Middle frontal gyrus (tissue), 1 donor: Measurements from ENCODE around the gene KY.
"Not testable (repeated sequence)": the region's sequence is repeated elsewhere in the genome, so short reads cannot be mapped to it uniquely, and the experiment has no call there.

Experiments used
- DNase-seq: peaks from one replicate; pipeline ENCODE4 v3.0.0-alpha.2; 2015; ENCODE audit warnings: low spot score; ENCODE audit errors: extremely low spot score

The KY gene

GRCh38 chr3:134602440-134602814 lies 48.4 kb downstream of the KY start:
- no peak for DNase-seq

GRCh38 chr3:134601539-134602439 lies 49.0 kb downstream of the KY start:
- peak; percentile 52 for DNase-seq

GRCh38 chr3:134600685-134601463 lies 49.9 kb downstream of the KY start:
- DNase-seq, result peak; percentile 70

- no peak for DNase-seq
These were observed 50.6 kb downstream of the KY start for GRCh38 chr3:134600206-134600605.

- DNase-seq, result no peak
These were observed 51.9 kb downstream of the KY start for GRCh38 chr3:134598763-134599545.

GRCh38 chr3:134597390-134597970 lies 53.3 kb downstream of the KY start:
- no peak for DNase-seq

GRCh38 chr3:134594986-134595385 lies 55.8 kb downstream of the KY start:
- not testable (repeated sequence) for DNase-seq

- no peak for DNase-seq
These were observed 56.5 kb downstream of the KY start for GRCh38 chr3:134594331-134594741.

- no peak for DNase-seq
These were observed 58.0 kb downstream of the KY start for GRCh38 chr3:134592806-134593205.

- DNase-seq, result no peak
These were observed 60.1 kb downstream of the KY start for GRCh38 chr3:134590766-134591165.

GRCh38 chr3:134579141-134579665 lies 71.6 kb downstream of the KY start:
- no peak for DNase-seq

- DNase-seq, result no peak
These were observed 74.0 kb downstream of the KY start for GRCh38 chr3:134576831-134577230.

GRCh38 chr3:134576426-134576825 lies 74.4 kb downstream of the KY start:
- no peak for DNase-seq

- DNase-seq, result not testable (repeated sequence)
These were observed 80.9 kb downstream of the KY start for GRCh38 chr3:134569899-134570298.

- DNase-seq, result no peak
These were observed 82.0 kb downstream of the KY start for GRCh38 chr3:134568790-134569189.

- no peak for DNase-seq
These were observed 83.2 kb downstream of the KY start for GRCh38 chr3:134567605-134568004.

GRCh38 chr3:134564991-134565390 lies 85.8 kb downstream of the KY start:
- DNase-seq, result no peak

GRCh38 chr3:134563601-134564000 lies 87.2 kb downstream of the KY start:
- no peak for DNase-seq

GRCh38 chr3:134562055-134562454 lies 88.8 kb downstream of the KY start:
- no peak for DNase-seq

GRCh38 chr3:134559591-134559990 lies 91.2 kb downstream of the KY start:
- DNase-seq, result no peak
